Osteoblast (primary cell): ENCODE results near the gene TRPC5OS. TPM values are rescaled to one million over a fixed set of nuclear protein-coding genes. Genes with fewer than 3 reads are reported as not detected.

Experiments used
- DNase-seq: peaks from one replicate; pipeline ENCODE4 v3.0.0; 2011; ENCODE audit warnings: low spot score, mixed read lengths; ENCODE audit not compliant: insufficient read length; ENCODE audit errors: missing footprints
- H2AFZ ChIP-seq: 2 replicates; pipeline ENCODE4 v1.6.0; 2011; ENCODE audit warnings: mild to moderate bottlenecking, low read length
- H3K27ac ChIP-seq: 2 replicates; pipeline ENCODE4 v1.5.1; 2011; ENCODE audit warnings: mild to moderate bottlenecking, low read depth, low read length, moderate library complexity
- H3K27me3 ChIP-seq: 2 replicates; pipeline ENCODE4 v1.6.0; 2012; ENCODE audit warnings: mild to moderate bottlenecking, control low read depth, inconsistent platforms, low read length, moderate library complexity; ENCODE audit not compliant: insufficient read depth
- H3K36me3 ChIP-seq: 2 replicates; pipeline ENCODE4 v1.5.1; 2011; ENCODE audit warnings: mild to moderate bottlenecking, low read length, control low read depth, moderate library complexity; ENCODE audit not compliant: insufficient read depth
- H3K4me1 ChIP-seq: 2 replicates; pipeline ENCODE4 v1.5.1; 2011; ENCODE audit warnings: mild to moderate bottlenecking, low read length, control low read depth, moderate library complexity; ENCODE audit not compliant: insufficient read depth
- H3K4me2 ChIP-seq: 2 replicates; pipeline ENCODE4 v1.6.0; 2011; ENCODE audit warnings: mild to moderate bottlenecking, low read length; ENCODE audit not compliant: insufficient read depth
- H3K4me3 ChIP-seq: fragments of 200-600 bp; sonication (generic); 3 replicates; pipeline ENCODE4 v1.5.1; 2012; ENCODE audit warnings: mild to moderate bottlenecking, low read length, inconsistent platforms; ENCODE audit not compliant: insufficient read depth
- H3K79me2 ChIP-seq: 2 replicates; pipeline ENCODE4 v1.6.0; 2012; ENCODE audit warnings: mild to moderate bottlenecking, low read length, control low read depth, inconsistent platforms; ENCODE audit not compliant: insufficient read depth
- H3K9me3 ChIP-seq: 2 replicates; pipeline ENCODE4 v1.5.1; 2011; ENCODE audit warnings: low read depth, low read length, control low read depth
- H4K20me1 ChIP-seq: 2 replicates; pipeline ENCODE4 v1.6.0; 2012; ENCODE audit warnings: mild to moderate bottlenecking, low read length, control low read depth; ENCODE audit not compliant: insufficient read depth
- CTCF ChIP-seq: IDR thresholded peaks from 2 replicates; pipeline ENCODE4 v1.5.1; 2011; ENCODE audit warnings: mild to moderate bottlenecking, low read depth, low read length, moderate library complexity; ENCODE audit errors: extremely low read depth
- total RNA-seq: library from RNA; depleted of rRNA; stranded (reverse); fragments of >200 nt; gene quantifications from 2 replicates; pipeline ENCODE4 v1.2.3, GENCODE V29; 2012

TRPC5OS gene
- total RNA-seq, 1 donor, result not detected

GRCh38 chrX:111917591-111917990, 41.6 kb downstream of the TRPC5OS start:
- no peaks in the 10 kb centered on the region for H3K79me2 ChIP-seq
- DNase-seq, result no peak
- TF ChIP-seq CTCF, result no peak
- H4K20me1 ChIP-seq, result no peaks in the 10 kb centered on the region
- no peak overlapping the region for H2AFZ ChIP-seq
- no peaks in the 10 kb centered on the region for H3K4me1 ChIP-seq
- H3K4me3 ChIP-seq, result no peak overlapping the region
- H3K4me2 ChIP-seq, result no peak overlapping the region
- no peak overlapping the region for H3K27ac ChIP-seq
- no peaks in the 10 kb centered on the region for H3K9me3 ChIP-seq
- peaks cover 3% of the 10 kb centered on the region for H3K27me3 ChIP-seq
- H3K36me3 ChIP-seq, result no peaks in the 10 kb centered on the region

DNA sequence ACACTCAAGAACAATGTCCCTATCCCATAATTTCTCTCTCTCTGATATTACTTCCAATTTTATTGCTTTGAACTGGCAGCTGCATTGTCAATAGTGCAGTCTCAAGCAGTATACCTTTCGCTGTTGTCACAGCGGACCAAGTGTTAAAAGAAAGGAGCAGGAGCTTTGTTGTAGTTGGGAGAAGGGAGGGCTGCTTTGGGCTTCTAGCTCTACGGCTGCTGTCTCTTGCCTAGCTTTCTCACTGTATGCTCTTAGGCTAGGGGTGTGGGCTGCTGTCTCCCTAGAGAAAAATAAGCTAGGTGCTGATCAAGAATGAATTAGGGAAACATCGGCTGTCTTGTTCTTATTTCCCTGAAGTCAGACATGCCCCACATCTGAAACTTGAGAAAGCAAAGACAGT, 52.5 kb downstream of the TRPC5OS start:
- Histone ChIP-seq H3K27me3 (peaks cover 3% of the 10 kb centered on the region), H2AFZ (no peak overlapping the region), H3K79me2 (no peaks in the 10 kb centered on the region), H3K36me3 (no peaks in the 10 kb centered on the region), H3K27ac (no peak overlapping the region), H3K4me1 (no peaks in the 10 kb centered on the region), H3K4me2 (no peak overlapping the region), H4K20me1 (no peaks in the 10 kb centered on the region), H3K4me3 (no peak overlapping the region), H3K9me3 (no peaks in the 10 kb centered on the region)
- DNase-seq, result no peak
- no peak for TF ChIP-seq CTCF

Other genes starting within 250 kb of the TRPC5OS start
- 51.4 and 61.9 TPM in 2 replicates for gene ALG13, start 195.0 kb upstream of the TRPC5OS start, total RNA-seq
- not detected in 2 replicates for gene TRPC5, start 206.6 kb downstream of the TRPC5OS start, total RNA-seq
- gene RTL4, start 206.8 kb downstream of the TRPC5OS start, total RNA-seq, result not detected in 2 replicates